T follicular helper cell (primary cell): Measurements from ENCODE around the gene LRRFIP2.
"Not testable (repeated sequence)": the region's sequence is repeated elsewhere in the genome, so short reads cannot be mapped to it uniquely, and the experiment has no call there.

ENCODE experiments used
- DNase-seq: peaks from one replicate; pipeline ENCODE4 v3.0.0-alpha.2; 2020; ENCODE audit warnings: low read depth
- total RNA-seq, 2 experiments: gene quantifications; one replicate each; lab custom pipeline; 2026; lab: John Stamatoyannopoulos, UW

LRRFIP2 gene
- total RNA-seq, result 41.6 to 64.9 reads per million in 2 experiments

GRCh38 chr3:37174532-37175126 lies at the start of gene LRRFIP2:
LRRFIP2 (minus strand) TSS chr3:37174582; CDS start chr3:37148983, 25,599 bp downstream.
- no peak for DNase-seq

GRCh38 chr3:37223576-37223975 lies 49.2 kb upstream of the LRRFIP2 start:
- no peak for DNase-seq

GRCh38 chr3:37223141-37223558 lies 48.8 kb upstream of the LRRFIP2 start:
- no peak for DNase-seq

GRCh38 chr3:37222542-37222941 lies 48.2 kb upstream of the LRRFIP2 start:
- not testable (repeated sequence) for DNase-seq

GRCh38 chr3:37221407-37221806 lies 47.0 kb upstream of the LRRFIP2 start:
- DNase-seq, result no peak

GRCh38 chr3:37219266-37219665 lies 44.9 kb upstream of the LRRFIP2 start:
- DNase-seq, result no peak

- DNase-seq, result no peak
Observed at GRCh38 chr3:37218206-37218605, 43.8 kb upstream of the LRRFIP2 start.

- DNase-seq, result no peak
Observed at GRCh38 chr3:37217098-37217849, 42.9 kb upstream of the LRRFIP2 start.

- DNase-seq, result no peak
Observed at GRCh38 chr3:37216597-37217097, 42.3 kb upstream of the LRRFIP2 start.

GRCh38 chr3:37214076-37214475 lies 39.7 kb upstream of the LRRFIP2 start:
- no peak for DNase-seq

GRCh38 chr3:37210230-37210629 lies 35.8 kb upstream of the LRRFIP2 start:
- DNase-seq, result no peak

- DNase-seq, result not testable (repeated sequence)
Observed at GRCh38 chr3:37208576-37208975, 34.2 kb upstream of the LRRFIP2 start.

- DNase-seq, result not testable (repeated sequence)
Observed at GRCh38 chr3:37208008-37208407, 33.6 kb upstream of the LRRFIP2 start.

- DNase-seq, result not testable (repeated sequence)
Observed at GRCh38 chr3:37206041-37206440, 31.7 kb upstream of the LRRFIP2 start.

- no peak for DNase-seq
Observed at GRCh38 chr3:37204314-37204713, 29.9 kb upstream of the LRRFIP2 start.

- no peak for DNase-seq
Observed at GRCh38 chr3:37202035-37202434, 27.7 kb upstream of the LRRFIP2 start.

GRCh38 chr3:37200141-37200540 lies 25.8 kb upstream of the LRRFIP2 start:
- DNase-seq, result no peak

- no peak for DNase-seq
Observed at GRCh38 chr3:37198996-37199395, 24.6 kb upstream of the LRRFIP2 start.

GRCh38 chr3:37198547-37198946 lies 24.2 kb upstream of the LRRFIP2 start:
- DNase-seq, result no peak

GRCh38 chr3:37197810-37198371 lies 23.5 kb upstream of the LRRFIP2 start:
- no peak for DNase-seq

GRCh38 chr3:37194533-37194932 lies 20.2 kb upstream of the LRRFIP2 start:
- no peak for DNase-seq

- no peak for DNase-seq
Observed at GRCh38 chr3:37190667-37191066, 16.3 kb upstream of the LRRFIP2 start.

GRCh38 chr3:37189109-37189508 lies 14.7 kb upstream of the LRRFIP2 start:
- no peak for DNase-seq
